Measurements from ENCODE around the gene GRM2. TPM values are rescaled to one million over a fixed set of nuclear protein-coding genes. Genes with fewer than 3 reads are reported as not detected.

The GRM2 gene
- total RNA-seq, 4 donors from 2014 or later: 0.16 to 0.27 TPM; not detected in 2

GRCh38 chr3:51691021-51691420 is 15.8 kb upstream of the GRM2 start:
- in situ Hi-C loops (cut with MboI; ENCODE audit: low pct_ligation_motif_present in 1 of 4, low pct_unique_long_range_greater_than_20kb in 1 of 4, low sequenced_read_pairs in 3 of 4) (loop anchor here in 1 of 4 donors (25.0 kb wide), 1 partner anchor 304 kb away; the partner anchor contains the start of genes MANF and RBM15B), intact Hi-C loops (cut with DNase I; ENCODE audit: low total_unique reads) (no loop called here)
- no peak for DNase-seq
- TF ChIP-seq CTCF (IDR thresholded peaks at IDR 0.05) (no peak), EP300 (IDR thresholded peaks at IDR 0.05; ENCODE audit: low read depth) (no peak)
- peaks cover 0 to 13% (median 0%) of the 10 kb centered on the region in 4 donors for H3K4me1 ChIP-seq
- no peak overlapping the region for H3K27ac ChIP-seq
- WGBS, 2 donors (ENCODE audit: low coverage in 1 of 2): 67% methylated on average over 3 of the region's 5 CpGs; no CpG with 5 or more reads in 1 of the 2 donors
- H3K4me3 ChIP-seq: no peak overlapping the region
- no peaks in the 10 kb centered on the region for H3K27me3 ChIP-seq
- H3K9me3 ChIP-seq: no peaks in the 10 kb centered on the region
- peaks cover 0 to 13% (median 3%) of the 10 kb centered on the region in 4 donors for H3K36me3 ChIP-seq

- Histone ChIP-seq H3K4me1 (peaks cover 0 to 3% (median 0%) of the 10 kb centered on the region in 4 donors), H3K9me3 (no peaks in the 10 kb centered on the region), H3K36me3 (peaks cover 0 to 14% (median 4%) of the 10 kb centered on the region in 4 donors), H3K4me3 (no peak overlapping the region), H3K27me3 (no peaks in the 10 kb centered on the region), H3K27ac (no peak overlapping the region)
- in situ Hi-C loops (cut with MboI; ENCODE audit: low pct_ligation_motif_present in 1 of 4, low pct_unique_long_range_greater_than_20kb in 1 of 4, low sequenced_read_pairs in 3 of 4) (loop anchor here in 1 of 4 donors (25.0 kb wide), 1 partner anchor 305 kb away; the partner anchor contains the start of genes MANF and RBM15B), intact Hi-C loops (cut with DNase I; ENCODE audit: low total_unique reads) (no loop called here)
- DNase-seq: no peak
- WGBS, 2 donors (ENCODE audit: low coverage in 1 of 2): 73 to 88% methylated on average over 3 of the region's 3 CpGs
- TF ChIP-seq EP300 (IDR thresholded peaks at IDR 0.05; ENCODE audit: low read depth): no peak
- no peak for TF ChIP-seq CTCF (IDR thresholded peaks at IDR 0.05)
- no peak for TF ChIP-seq POLR2AphosphoS5 (IDR thresholded peaks at IDR 0.05)
- TF ChIP-seq POLR2A (IDR thresholded peaks at IDR 0.05): no peak
These were observed 14.9 kb upstream of the GRM2 start for GRCh38 chr3:51691949-51692348.

- H3K4me3 ChIP-seq: no peak overlapping the region
- no peaks in the 10 kb centered on the region for H3K4me1 ChIP-seq
- TF ChIP-seq POLR2A (IDR thresholded peaks at IDR 0.05) (no peak), EP300 (IDR thresholded peaks at IDR 0.05; ENCODE audit: low read depth) (no peak), POLR2AphosphoS5 (IDR thresholded peaks at IDR 0.05) (no peak), CTCF (IDR thresholded peaks at IDR 0.05) (no peak)
- 93 to 95% methylated on average over 3 to 8 of the region's 8 CpGs for WGBS, 2 donors (ENCODE audit: low coverage in 1 of 2)
- intact Hi-C loops (cut with DNase I; ENCODE audit: low total_unique reads): no loop called here
- H3K27ac ChIP-seq: no peak overlapping the region
- no peak for DNase-seq
- peaks cover 0 to 18% (median 6%) of the 10 kb centered on the region in 4 donors for H3K36me3 ChIP-seq
- no peaks in the 10 kb centered on the region for H3K27me3 ChIP-seq
- H3K9me3 ChIP-seq: no peaks in the 10 kb centered on the region
- in situ Hi-C loops (cut with MboI; ENCODE audit: low pct_ligation_motif_present in 1 of 4, low pct_unique_long_range_greater_than_20kb in 1 of 4, low sequenced_read_pairs in 3 of 4): loop anchor here in 1 of 4 donors (25.0 kb wide), 1 partner anchor 306 kb away; the partner anchor contains the start of genes MANF and RBM15B
These were observed 13.9 kb upstream of the GRM2 start for GRCh38 chr3:51692980-51693395.

GRCh38 chr3:51696954-51697353 is 9.9 kb upstream of the GRM2 start:
- Histone ChIP-seq H3K27me3 (no peaks in the 10 kb centered on the region), H3K36me3 (peaks cover 0 to 32% (median 15%) of the 10 kb centered on the region in 4 donors), H3K4me3 (no peak overlapping the region), H3K27ac (no peak overlapping the region), H3K4me1 (no peaks in the 10 kb centered on the region), H3K9me3 (no peaks in the 10 kb centered on the region)
- WGBS, 2 donors (ENCODE audit: low coverage in 1 of 2): 91% methylated on average over 10 of the region's 10 CpGs; no CpG with 5 or more reads in 1 of the 2 donors
- in situ Hi-C loops (cut with MboI; ENCODE audit: low pct_ligation_motif_present in 1 of 4, low pct_unique_long_range_greater_than_20kb in 1 of 4, low sequenced_read_pairs in 3 of 4): loop anchor here in 1 of 4 donors (25.0 kb wide), 1 partner anchor 310 kb away; the partner anchor contains the start of genes MANF and RBM15B
- TF ChIP-seq CTCF (IDR thresholded peaks at IDR 0.05) (no peak), EP300 (IDR thresholded peaks at IDR 0.05; ENCODE audit: low read depth) (no peak), POLR2A (IDR thresholded peaks at IDR 0.05) (no peak), POLR2AphosphoS5 (IDR thresholded peaks at IDR 0.05) (no peak)
- DNase-seq: no peak
- intact Hi-C loops (cut with DNase I; ENCODE audit: low total_unique reads): no loop called here

All from transverse colon (tissue), 4 donors.